ENCODE data around the gene GSTO2.

GSTO2 gene

DNA sequence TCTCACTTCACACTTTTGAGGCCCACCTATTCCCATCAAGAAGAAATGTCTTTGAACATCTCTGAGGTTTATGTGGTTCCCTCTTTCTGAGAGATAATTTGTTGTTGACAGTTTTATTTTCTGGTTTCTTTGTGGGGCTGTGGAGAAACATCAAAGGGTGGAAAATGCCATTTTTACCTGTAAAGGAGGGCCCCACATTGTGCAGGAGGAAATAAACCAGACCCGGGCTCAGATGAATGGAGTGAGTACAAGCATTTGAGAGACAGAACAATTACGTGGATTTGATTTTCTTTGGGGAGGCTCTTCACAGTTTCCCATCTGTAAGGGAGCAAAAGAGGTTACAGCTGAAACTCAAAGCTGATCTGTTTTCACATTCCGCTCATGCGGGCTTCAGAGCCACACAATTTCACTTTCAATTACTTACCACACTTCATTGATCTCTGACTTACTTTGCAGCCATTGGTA lies 39.5 kb downstream of the GSTO2 start:
- DNase-seq (ENCODE audit: low spot score): no peak

DNA sequence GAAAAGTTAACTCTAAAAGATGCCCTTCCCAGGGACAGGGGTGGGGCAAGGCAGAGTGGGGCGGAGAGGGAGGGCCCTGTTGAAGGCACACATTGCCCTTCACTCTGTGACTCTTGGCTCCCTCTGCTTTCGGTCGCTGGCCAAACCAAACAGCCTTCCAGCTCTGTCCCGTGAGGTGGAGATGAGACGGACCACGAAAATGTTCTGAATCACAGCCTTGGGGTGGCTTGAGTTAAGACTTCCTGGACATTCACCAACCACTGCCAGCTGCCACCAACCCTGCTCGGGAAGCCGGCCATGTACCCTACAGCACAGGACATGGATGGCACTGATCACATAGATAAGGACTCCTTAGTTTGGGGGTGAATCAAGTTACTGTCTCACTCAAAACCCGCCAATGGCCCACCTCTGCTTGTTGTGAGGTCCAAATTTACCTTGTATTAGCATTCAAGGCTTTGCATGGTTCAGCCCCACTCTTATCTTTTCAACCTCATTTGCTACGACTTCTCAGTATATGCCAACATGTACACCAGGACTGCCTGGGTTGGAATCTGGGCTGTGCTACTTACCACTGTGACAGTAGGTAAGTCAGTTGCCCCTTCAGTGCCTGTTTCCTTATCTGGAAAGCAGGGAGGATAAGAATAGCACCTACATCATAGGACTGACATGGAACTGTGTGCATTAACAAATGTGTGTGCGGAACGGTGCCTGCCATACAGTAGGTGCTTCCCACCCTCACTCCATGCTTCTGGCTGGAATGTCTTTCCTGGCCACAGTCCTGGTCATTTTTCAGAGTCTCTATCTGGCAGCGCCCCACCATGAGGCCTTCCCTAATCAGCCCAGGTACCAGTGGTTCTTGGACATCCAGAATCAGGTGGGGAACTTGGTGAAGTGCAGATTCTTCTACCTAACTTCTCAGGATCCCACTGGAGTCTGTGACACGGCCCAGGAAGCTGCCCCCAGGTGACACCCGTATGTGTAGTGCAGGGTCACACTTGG lies 41.3 kb downstream of the GSTO2 start:
- DNase-seq (ENCODE audit: low spot score): peak; percentile 91

DNA sequence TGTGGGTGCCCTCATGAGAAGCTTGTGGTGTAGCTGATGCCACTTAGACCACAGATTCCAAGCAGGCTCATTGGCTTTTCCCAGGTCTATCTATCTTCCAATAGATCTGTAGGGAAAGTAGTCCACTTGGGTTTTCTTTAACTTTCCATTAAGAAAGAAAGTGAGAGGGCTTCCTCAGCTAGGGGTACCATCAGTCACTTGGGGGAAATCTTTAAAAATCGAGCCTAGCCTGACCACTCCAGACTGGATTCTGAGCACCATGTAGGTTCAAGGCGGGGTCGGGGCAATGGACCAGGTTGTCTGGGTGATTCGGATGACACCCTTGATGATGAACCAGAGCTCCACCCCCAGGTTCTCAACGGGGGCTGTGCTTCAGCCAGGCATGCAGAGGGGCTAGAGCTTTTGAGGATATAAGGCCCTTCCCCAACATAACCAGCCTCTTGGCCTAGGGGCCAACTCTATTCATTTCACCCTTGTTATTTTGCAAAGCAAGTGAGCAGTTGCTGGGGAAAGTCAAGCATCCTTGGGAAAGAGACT lies 42.3 kb downstream of the GSTO2 start:
- no peak for DNase-seq (ENCODE audit: low spot score)

DNA sequence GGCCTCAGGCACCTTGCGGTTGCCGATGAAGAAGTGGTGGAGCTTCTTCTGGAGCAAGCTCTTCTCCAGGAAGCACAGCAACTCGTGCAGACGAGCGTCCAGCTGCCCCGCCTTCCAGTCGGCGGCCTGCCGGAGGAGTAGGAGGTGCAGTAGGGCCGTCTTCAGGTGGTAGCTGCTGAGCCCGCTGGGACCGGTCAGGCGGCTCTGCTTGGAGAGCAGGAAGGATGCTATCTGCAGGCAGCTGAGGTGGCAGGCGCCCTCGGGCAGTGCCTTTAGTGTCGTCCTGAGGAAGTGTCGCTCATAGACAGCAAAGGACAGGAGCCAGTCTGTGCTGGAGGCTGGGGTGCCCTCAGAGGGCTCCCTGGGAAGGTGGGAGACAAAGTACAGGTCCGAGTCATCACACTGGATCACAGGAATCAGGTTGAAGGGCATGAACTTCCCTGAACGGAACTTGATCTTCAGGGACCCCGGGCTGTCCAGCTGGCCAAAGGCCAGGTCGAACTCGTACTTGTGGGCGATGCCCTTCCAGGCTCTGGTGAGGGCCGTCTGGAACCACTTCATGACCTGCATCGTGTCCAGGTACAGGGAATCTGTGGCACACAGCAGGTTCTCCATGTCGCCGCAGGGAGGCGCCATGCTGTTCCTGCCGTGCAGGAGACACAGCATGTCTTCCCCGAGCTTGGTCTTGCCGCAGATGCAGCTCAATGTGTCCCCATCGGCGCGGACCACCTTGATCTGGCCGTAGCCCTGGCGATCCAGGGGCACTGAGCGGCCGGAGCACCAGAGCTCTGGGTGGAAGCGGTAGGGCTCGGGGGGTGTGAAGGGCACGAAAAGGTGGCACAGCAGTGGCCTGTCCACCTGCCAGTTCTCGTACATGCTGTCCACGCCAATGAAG lies 45.9 kb downstream of the GSTO2 start:
- DNase-seq (ENCODE audit: low spot score): no peak

DNA sequence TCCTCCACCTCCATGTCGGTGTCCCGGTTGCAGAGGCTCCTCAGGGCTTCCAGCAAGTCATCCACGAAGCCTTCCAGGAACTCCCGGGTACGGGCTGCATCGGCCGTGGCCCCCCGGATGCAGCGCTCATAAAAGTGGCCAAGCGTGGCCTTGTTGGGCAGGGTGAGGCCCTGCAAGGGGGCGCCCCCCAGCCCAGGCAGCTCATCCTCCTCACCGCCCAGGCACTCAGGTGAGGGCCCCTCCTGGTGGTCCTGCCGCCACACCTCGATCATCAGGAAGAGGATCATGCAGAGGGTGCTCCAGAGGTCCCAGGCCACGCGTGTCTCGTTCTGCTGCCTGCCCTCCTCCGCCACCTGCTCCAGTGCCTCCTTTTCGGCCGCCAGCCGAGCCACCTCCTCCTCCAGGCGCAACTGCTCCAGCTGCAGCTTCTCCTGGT lies 46.5 kb downstream of the GSTO2 start:
- DNase-seq (ENCODE audit: low spot score): no peak

DNA sequence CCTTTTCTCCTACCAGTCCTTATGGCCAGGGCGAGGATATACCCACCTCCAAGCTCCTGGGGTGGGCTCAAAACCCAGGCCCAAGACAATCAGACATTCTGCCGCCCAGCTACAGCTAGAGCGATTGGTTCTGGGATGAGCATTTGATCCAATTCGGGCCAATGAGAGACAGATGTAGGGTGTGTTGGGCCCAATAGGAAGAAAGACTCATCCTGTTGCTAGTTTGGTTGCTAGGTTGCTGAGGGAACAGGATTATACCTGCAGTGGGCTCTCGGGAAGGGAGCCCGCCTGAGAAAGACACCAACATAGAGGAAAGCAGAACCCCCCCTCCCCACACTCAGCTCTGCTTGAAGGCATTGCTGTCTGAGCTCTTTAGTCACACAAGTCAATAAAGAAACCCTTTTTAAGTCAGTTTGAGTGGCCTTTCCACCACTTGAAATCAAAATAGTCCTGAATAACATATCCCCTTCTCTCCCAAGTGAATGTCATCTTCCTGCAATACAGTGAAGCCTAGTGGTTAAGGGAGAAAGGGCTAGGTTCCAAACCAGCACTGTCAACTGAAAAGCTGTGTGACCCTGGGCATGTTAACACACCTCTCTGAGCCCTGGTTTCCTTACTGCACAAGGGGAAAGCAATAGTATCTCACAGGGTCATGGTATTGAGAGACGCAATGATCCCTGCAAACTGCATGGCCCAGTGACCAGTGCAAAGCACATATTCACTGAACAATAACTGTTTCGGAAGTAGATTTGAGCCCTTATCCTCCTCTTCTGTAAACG lies 47.5 kb downstream of the GSTO2 start:
- no peak for DNase-seq (ENCODE audit: low spot score)

DNA sequence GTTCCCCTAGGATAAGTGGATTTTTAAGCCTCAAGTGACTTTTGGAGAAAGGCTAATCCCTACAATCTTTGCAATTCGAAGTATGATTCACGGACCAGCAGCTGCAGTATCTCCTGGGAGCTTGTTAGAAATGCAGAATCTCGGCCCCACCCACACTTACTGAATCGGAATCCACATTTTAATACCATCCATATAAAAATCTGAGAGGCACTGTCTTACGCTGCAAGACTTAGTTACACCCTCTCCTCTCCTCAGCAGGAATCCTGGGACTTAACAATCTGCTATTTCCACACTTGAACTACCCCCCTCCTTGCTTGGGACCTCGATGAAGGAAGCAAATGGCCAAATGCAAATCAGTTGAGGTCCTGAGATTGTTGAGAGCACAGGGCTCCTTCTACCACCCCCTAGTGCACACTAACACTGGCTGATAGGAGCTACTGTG lies 48.3 kb downstream of the GSTO2 start:
- DNase-seq (ENCODE audit: low spot score): peak; percentile 78

DNA sequence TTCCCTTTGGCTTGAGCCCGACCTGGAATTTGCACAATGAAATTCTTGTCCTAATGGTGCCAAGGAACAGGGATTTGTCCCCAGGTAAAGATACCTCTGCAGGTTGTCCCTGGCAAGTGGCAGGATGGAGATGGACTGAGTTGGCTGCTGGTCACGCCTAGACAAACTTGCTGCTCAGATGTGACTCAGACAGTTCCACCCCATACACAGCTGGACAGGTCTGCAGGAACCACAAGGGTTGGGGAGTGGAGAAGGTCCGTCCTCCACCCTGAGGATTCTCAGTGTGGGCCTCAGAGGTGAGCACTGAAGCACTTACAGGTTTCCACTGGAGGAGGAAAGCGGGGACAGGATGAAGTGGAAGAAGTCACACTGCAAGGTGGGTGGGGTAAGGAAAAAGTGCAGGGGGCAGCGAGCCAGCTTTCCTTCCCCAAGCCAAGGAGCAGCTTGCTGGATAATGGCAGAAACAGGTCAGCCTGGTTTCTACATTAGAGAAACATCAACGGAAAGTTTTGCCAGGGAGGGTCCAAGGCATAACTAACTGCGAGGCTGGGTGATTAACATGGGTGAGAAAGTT lies 48.8 kb downstream of the GSTO2 start:
- no peak for DNase-seq (ENCODE audit: low spot score)

DNA sequence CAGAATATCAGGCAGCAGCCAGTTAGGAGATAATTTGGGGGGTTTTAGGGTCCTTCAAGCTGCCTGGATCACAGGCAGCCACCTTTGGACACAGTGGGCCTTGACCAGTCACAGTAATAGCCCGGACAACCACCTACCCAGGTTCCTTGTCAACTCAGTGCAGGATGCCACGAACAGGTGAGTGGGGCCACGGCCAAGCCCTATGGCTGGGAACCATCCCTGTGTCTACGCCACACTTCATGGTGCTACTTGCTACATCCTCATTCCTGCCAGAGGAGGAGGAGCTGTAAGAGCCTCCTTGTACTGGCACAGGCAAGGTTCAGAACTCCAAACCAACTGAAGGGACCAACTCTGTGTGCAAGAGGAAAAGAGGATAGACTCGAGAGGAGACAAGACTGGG lies 49.3 kb downstream of the GSTO2 start:
- DNase-seq (ENCODE audit: low spot score): no peak

DNA sequence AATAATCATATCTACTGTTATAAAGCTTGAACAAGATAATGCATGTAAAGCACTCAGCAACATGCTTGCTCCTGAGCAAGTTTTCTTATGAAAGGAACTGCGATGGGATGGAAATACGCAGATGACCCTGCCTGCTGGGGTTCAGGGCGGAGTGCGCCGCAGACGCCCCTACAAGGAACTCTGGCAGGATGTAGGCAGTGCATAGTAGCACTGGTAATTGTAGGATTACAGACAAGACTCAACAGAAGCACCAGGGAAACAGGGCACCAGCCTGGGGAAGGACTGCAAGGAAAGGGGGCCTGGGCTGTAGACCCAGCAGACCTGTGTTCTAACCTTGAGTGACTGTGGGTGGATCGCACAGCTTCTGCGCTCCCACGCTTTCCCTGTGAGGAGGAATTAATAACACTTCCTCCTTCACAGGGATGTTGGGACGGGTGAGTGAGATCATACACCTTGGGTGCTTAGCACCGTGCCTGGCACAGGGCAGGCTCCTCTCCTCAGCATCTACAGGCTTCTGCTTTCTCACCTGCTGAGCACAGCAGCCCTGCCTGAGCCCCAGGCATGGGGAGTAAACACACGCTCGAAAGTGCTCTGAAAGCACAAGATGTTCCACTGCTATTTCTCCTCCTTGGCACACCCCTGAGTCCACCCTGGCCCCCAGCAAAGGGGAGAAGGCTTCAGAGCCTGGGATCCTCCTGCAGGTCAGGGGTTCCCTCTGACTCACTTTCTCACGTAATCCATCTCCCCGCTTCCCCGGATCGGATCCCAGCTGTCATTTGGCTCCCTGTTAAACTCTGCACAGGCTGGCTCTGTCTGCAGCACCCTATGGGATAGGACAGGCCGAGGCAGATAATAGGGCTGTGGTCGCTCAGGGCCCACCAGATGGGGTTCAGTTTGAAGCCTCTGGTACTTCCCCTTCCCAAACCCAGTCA lies 50.1 kb downstream of the GSTO2 start:
- no peak for DNase-seq (ENCODE audit: low spot score)

DNA sequence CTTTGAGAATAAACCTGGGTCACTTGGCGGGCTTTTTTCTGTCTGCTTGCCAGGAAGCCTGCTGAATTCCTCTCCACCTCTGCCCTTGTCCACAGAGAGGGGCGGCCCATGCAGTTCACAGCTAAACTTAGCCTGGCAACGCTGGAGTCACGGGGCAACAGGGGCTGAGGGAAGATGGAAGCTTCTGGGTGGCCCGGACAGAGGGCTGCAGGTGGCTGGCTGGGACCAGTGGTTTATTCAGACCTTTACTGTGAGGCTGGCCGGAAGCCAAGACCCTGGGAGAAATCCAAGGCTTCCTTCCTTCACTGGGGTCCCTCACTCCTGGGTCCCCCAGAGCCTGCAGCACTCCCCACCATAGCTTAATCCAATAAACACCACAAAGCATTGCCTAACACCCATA lies 52.2 kb downstream of the GSTO2 start:
- no peak for DNase-seq (ENCODE audit: low spot score)

DNA sequence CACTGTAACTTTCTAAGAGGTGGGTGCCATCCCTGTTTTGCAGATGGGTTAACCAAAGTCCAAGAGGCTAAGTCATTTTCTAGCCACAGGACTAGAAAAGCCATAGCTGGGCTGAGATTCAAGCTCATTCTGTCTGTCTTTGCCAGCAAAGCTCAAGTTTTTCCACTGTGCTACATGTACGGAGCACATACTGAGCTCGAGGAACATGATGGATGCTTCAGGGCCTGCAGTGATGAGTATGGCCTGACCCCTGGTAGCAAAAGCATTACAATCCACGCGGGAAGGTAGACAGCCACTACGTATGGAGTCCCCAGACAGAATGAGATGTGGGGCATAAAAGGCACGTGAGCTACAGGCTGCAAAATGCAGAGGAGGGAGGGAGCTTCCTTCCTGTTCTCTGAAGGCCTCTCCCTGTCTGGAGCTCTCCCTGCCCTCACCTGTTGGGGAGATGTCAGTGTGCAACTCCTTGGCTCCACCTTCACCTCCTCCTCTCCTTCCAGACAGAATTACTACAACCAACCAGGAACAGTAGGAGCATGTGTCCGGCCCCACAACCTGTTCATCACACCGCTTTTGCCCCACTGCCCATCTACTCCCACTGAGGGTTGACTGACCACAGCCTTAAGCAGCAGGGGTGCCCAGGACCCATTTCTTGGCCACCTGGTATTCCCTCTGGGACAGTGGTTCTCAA lies 52.9 kb downstream of the GSTO2 start:
- no peak for DNase-seq (ENCODE audit: low spot score)

DNA sequence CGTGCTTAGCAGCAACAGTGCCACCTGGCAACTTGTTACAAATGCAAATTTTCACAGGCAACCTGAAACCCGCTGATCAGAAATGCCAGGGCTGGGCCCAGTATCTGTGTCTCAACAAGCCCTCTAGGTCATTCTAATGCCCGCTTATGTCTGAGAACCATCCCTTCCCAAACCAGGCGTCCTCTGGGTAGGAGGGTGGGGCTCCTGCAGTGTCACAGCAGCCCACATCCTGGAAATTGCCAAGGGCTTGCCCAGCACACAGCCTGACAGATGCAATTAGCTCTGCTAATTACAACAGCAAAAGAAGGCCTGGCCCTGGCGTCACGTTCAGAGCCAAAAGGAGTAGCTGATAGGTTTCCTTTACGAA lies 53.4 kb downstream of the GSTO2 start:
- DNase-seq (ENCODE audit: low spot score): no peak

DNA sequence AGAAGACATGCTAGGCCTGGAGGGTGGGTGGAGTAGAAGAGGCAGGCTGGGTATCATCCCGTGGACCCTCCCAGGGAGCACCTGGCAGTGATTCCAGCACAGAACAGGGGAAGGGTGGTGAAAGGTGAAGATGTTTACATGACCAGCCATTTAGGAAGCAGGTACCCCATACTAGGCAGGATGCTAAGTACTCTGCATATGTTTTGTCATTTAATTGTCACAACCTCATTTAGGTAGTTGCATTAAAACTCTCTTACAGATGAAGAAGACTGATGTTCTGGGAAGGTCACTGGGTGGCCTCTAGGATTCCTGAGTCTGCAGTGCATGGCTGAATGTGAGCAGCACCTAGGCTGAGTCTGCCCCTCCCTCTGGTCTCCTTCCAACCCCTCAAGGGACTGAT lies 54.1 kb downstream of the GSTO2 start:
- DNase-seq (ENCODE audit: low spot score): no peak

DNA sequence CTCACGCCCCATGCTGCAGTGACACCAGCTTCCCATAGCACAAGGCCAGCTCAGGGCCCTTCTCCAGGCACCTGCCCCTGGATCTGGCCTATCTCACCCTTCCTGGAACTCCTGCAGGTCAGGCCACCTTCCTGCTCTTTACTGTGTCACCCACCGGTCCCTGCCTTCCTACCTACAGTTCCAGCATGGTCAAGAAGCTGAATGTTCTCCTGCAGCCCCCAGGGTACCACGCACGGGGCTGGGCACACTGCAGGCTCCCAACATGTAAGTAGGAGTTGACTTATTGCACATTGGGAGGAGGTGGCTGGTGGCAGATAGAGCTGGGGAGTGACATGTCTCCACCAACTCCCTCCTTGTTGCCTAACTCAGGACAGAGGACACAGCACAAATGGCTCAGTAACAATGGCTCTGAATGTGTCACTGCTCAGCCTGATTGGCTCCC lies 54.8 kb downstream of the GSTO2 start:
- DNase-seq (ENCODE audit: low spot score): no peak

DNA sequence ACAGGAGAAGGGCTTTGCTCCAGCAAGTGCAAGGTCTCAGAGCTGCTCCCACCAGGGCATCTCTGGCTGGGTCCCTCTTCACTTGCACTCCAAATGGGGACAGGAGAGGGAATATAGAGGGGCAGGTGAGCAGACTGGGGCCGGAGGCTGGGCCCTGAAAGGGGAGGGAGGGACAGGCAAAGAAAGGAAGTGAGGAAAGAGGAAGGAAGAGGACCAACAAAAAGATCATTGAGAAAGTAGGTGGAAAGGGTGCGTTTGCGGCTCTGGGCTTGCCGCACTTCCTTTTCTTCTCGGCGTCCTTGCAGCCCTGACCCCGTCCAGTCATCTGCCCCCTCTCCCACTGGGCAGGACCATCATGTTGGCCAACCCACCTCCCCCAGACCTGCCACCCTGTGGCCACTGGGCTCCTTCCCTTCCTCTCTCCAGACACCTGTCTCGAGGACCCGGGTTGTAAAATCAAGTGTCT lies 55.3 kb downstream of the GSTO2 start:
- DNase-seq (ENCODE audit: low spot score): no peak

DNA sequence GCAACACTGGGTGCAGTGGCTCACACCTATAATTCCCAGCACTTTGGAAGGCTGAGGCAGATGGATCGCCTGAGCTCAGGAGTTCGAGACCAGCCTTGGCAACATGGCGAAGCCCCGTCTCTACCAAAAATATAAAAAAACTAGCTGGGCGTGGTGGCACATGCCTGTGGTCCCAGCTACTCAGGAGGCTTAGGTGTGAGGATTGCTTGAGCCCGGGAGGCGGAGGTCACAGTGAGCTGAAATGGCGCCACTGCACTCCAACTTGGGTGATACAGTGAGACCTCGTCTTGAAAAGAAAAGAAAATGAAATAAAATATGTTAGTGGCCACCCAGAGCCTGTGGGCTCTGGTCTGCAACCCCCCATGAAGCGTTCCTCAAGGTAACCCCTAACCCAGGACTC lies 55.9 kb downstream of the GSTO2 start:
- DNase-seq (ENCODE audit: low spot score): no peak

DNA sequence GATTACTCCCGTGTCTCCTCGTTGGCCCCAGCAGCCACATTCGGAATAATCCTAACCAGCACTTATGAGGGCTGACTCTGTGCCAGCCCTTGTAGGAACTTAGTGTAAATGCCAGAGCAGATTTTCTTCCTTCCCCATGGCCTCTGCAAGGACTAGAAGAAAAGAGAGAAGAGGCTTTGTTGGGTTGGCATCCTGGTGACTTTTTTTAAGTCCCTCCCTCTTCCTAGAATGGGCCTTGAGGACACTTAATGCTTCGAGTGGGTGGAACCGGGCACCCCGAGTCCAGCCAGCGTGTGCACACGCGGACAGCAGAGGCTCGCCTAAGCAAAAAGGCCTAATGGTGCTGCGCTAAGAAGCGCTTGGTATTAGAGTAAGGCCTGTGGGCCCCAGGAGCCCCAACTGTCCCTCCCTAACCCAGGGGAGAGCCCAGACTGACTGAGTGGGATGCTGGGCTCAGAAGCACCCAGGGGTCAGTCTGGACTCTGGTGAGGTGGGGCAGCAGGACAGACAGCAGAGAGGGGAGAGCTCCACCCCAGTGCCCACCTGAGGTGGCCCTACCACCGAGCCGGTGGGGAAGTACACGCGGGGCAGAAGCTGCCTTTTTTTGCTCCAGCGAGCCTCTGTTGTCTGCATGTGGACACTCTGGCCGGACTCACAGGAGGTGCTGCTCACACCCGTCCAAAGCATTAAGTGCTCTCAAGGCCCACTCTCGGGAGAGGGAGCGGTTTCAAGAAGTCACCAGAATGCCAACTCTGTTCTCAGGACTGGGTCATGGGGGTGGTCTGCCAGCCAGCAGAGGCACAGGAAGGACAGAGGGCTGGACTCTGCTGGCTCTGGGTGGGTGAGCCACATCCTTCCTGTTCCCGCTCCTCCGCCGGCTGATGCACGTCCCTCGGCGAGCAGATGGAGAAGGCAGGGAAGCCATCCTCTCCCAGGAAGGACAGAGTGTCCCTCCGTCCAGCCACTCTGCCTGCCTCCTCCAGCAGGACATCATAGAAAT lies 56.8 kb downstream of the GSTO2 start:
- no peak for DNase-seq (ENCODE audit: low spot score)

Measured in AG20443 (cell line).